Right atrium auricular region (tissue), 2 donors: ENCODE data around the gene CHPF2. TPM values are rescaled to one million over a fixed set of nuclear protein-coding genes. Genes with fewer than 3 reads are reported as not detected.

Experiments
- DNase-seq: peaks from one replicate; pipeline ENCODE4 v3.0.0-alpha.2; 2019; ENCODE audit warnings: low spot score
- H3K27ac ChIP-seq, 2 donors: fragments of 200-600 bp; sonication (generic); 1 replicate in 1 of 2; 2 replicates in 1 of 2; pipeline ENCODE4 v1.5.1; 2016 to 2019
- H3K27me3 ChIP-seq, 2 donors: fragments of 200-600 bp; sonication (generic); one replicate each; pipeline versions ENCODE4 v1.5.1 to v1.6.0; 2017 to 2019
- H3K36me3 ChIP-seq: fragments of 200-600 bp; sonication (generic); one replicate; pipeline ENCODE4 v1.5.1; 2016
- H3K4me1 ChIP-seq, 2 donors: fragments of 200-600 bp; sonication (generic); one replicate each; pipeline versions ENCODE4 v1.5.1 to v1.6.0; 2017 to 2019
- H3K4me3 ChIP-seq, 2 donors: fragments of 200-600 bp; sonication (generic); 1 replicate in 1 of 2; 2 replicates in 1 of 2; pipeline ENCODE4 v1.5.1; 2017 to 2019; ENCODE audit warnings: mild to moderate bottlenecking in 1 of 2, moderate library complexity in 1 of 2
- H3K9me3 ChIP-seq, 2 donors: fragments of 200-600 bp; sonication (generic); one replicate each; pipeline ENCODE4 v1.5.1; 2019
- CTCF ChIP-seq, 2 donors: fragments of 200-600 bp; sonication (generic); IDR thresholded peaks; one replicate each; pipeline ENCODE4 v1.5.1; 2019; ENCODE audit warnings: antibody characterized with exemption in 2 of 2
- total RNA-seq, 2 donors: library from RNA; depleted of rRNA; stranded (reverse); fragments of >200 nt; gene quantifications; one replicate each; pipeline ENCODE4 v1.1.0, GENCODE V29; 2016

The CHPF2 gene
- total RNA-seq, 2 donors from 2014 or later = 24.7 to 38.1 TPM

GRCh38 chr7:151279868-151280267, 47.6 kb downstream of the CHPF2 start:
- no peak overlapping the region for H3K4me3 ChIP-seq
- no peak for DNase-seq
- H3K9me3 ChIP-seq = no peaks in the 10 kb centered on the region
- peaks cover 0 to 15% of the 10 kb centered on the region in 2 donors for H3K4me1 ChIP-seq
- no peaks in the 10 kb centered on the region for H3K27me3 ChIP-seq
- TF ChIP-seq CTCF (IDR thresholded peaks at IDR 0.05) = no peak
- H3K27ac ChIP-seq = no peak overlapping the region
- no peaks in the 10 kb centered on the region for H3K36me3 ChIP-seq

GRCh38 chr7:151280388-151281019, 48.2 kb downstream of the CHPF2 start:
- no peaks in the 10 kb centered on the region for H3K27me3 ChIP-seq
- H3K9me3 ChIP-seq = no peaks in the 10 kb centered on the region

GRCh38 chr7:151281686-151282085, 49.4 kb downstream of the CHPF2 start:
- TF ChIP-seq CTCF (IDR thresholded peaks at IDR 0.05) = no peak
- no peaks in the 10 kb centered on the region for H3K36me3 ChIP-seq
- DNase-seq = no peak
- no peak overlapping the region for H3K27ac ChIP-seq
- no peaks in the 10 kb centered on the region for H3K9me3 ChIP-seq
- H3K4me3 ChIP-seq = no peak overlapping the region
- peaks cover 0 to 8% of the 10 kb centered on the region in 2 donors for H3K4me1 ChIP-seq
- no peaks in the 10 kb centered on the region for H3K27me3 ChIP-seq

More at GRCh38 chr7:151280388-151281019, 48.2 kb downstream of the CHPF2 start:
- TF ChIP-seq CTCF (IDR thresholded peaks at IDR 0.05) = no peak
- H3K4me3 ChIP-seq = no peak overlapping the region
- peaks cover 0 to 15% of the 10 kb centered on the region in 2 donors for H3K4me1 ChIP-seq
- H3K36me3 ChIP-seq = no peaks in the 10 kb centered on the region
- no peak overlapping the region for H3K27ac ChIP-seq
- DNase-seq = no peak

- no peak for TF ChIP-seq CTCF (IDR thresholded peaks at IDR 0.05)
- no peaks in the 10 kb centered on the region for H3K9me3 ChIP-seq
- no peak for DNase-seq
- H3K36me3 ChIP-seq = no peaks in the 10 kb centered on the region
- peaks cover 0 to 7% of the 10 kb centered on the region in 2 donors for H3K4me1 ChIP-seq
- no peak overlapping the region for H3K4me3 ChIP-seq
- no peak overlapping the region for H3K27ac ChIP-seq
- no peaks in the 10 kb centered on the region for H3K27me3 ChIP-seq
Observed at GRCh38 chr7:151282111-151282510, 49.8 kb downstream of the CHPF2 start.

GRCh38 chr7:151283302-151283701, 51.0 kb downstream of the CHPF2 start:
- Histone ChIP-seq H3K4me1 (no peaks in the 10 kb centered on the region), H3K4me3 (no peak overlapping the region), H3K36me3 (no peaks in the 10 kb centered on the region), H3K27me3 (no peaks in the 10 kb centered on the region), H3K9me3 (no peaks in the 10 kb centered on the region), H3K27ac (no peak overlapping the region)
- TF ChIP-seq CTCF (IDR thresholded peaks at IDR 0.05) = no peak
- no peak for DNase-seq

- DNase-seq = no peak
- H3K27ac ChIP-seq = no peak overlapping the region
- H3K4me3 ChIP-seq = no peak overlapping the region
- H3K27me3 ChIP-seq = no peaks in the 10 kb centered on the region
- TF ChIP-seq CTCF (IDR thresholded peaks at IDR 0.05) = no peak
- H3K4me1 ChIP-seq = no peaks in the 10 kb centered on the region
- no peaks in the 10 kb centered on the region for H3K36me3 ChIP-seq
- H3K9me3 ChIP-seq = no peaks in the 10 kb centered on the region
Observed at GRCh38 chr7:151286148-151286547, 53.9 kb downstream of the CHPF2 start.
